ENCODE data around the gene TFPI. TPM values are rescaled to one million over a fixed set of nuclear protein-coding genes. Genes with fewer than 3 reads are reported as not detected.

TFPI gene
- 86.5 and 201 TPM in 2 replicates for total RNA-seq

GRCh38 chr2:187554011-187554703 lies at the start of gene TFPI:
TFPI (minus strand) TSS chr2:187554435; CDS start chr2:187503768, 50,667 bp downstream.

Other genes with a start within 250 kb of the TFPI start
- 6.4 and 9.8 TPM in 2 replicates for gene CALCRL, start 106.2 kb downstream of the TFPI start, total RNA-seq

Measured in pericardium fibroblast (primary cell).